WTC11 (cell line): ENCODE data around the gene ZNF428. TPM values are rescaled to one million over a fixed set of nuclear protein-coding genes. Genes with fewer than 3 reads are reported as not detected.

Experiments
- ATAC-seq: fragments of 200-7000 bp; cut with Tn5 transposase; 2 replicates; pipeline ENCODE4 v1.10.0; 2021; ENCODE audit warnings: mild to moderate bottlenecking, moderate library complexity
- CTCF ChIA-PET: fragments of 300-600 bp; sonication (Branson Sonifier 250); formaldehyde crosslinking; loops from one replicate; lab custom pipeline; 2021; ENCODE audit warnings: antibody characterized with exemption; lab: Charles Lee
- POLR2A ChIA-PET: fragments of 350-600 bp; sonication (Branson Sonifier 250); formaldehyde crosslinking; loops from one replicate; lab custom pipeline; 2021; ENCODE audit warnings: antibody characterized with exemption; lab: Charles Lee
- DNase-seq: peaks from one replicate; pipeline ENCODE4 v3.0.0; 2021; ENCODE audit warnings: low spot score
- H3K27ac Mint-ChIP-seq: 2 replicates; pipeline ENCODE4 v1.8.0; 2021; ENCODE audit warnings: mixed read lengths
- H3K27me3 Mint-ChIP-seq: 2 replicates; pipeline ENCODE4 v1.8.0; 2021; ENCODE audit warnings: low read depth, mild to moderate bottlenecking, moderate library complexity, mixed read lengths
- H3K36me3 Mint-ChIP-seq: 2 replicates; pipeline ENCODE4 v1.8.0; 2021; ENCODE audit warnings: mixed read lengths
- H3K4me1 Mint-ChIP-seq: 2 replicates; pipeline ENCODE4 v1.8.0; 2022; ENCODE audit warnings: mixed read lengths
- H3K4me3 Mint-ChIP-seq: 2 replicates; pipeline ENCODE4 v1.8.0; 2021; ENCODE audit warnings: mild to moderate bottlenecking, moderate library complexity, mixed read lengths
- H3K9me3 Mint-ChIP-seq: 2 replicates; pipeline ENCODE4 v1.8.0; 2021; ENCODE audit warnings: mixed read lengths
- ATF3 ChIP-seq: sonication (generic); formaldehyde crosslinking; conservative IDR thresholded peaks from 2 replicates; pipeline ENCODE4 v1.8.1; 2022; ENCODE audit warnings: mild to moderate bottlenecking, missing genetic modification reagents
- CDX4 ChIP-seq: fragments of 250-450 bp; sonication (Bioruptor Pico); IDR thresholded peaks from 2 replicates; pipeline ENCODE4 v1.9.0; 2021; ENCODE audit warnings: moderate library complexity, mild to moderate bottlenecking, inconsistent platforms, borderline replicate concordance
- CREM ChIP-seq: sonication (generic); formaldehyde crosslinking; IDR thresholded peaks from 2 replicates; pipeline ENCODE4 v1.8.1; 2022; ENCODE audit warnings: mild to moderate bottlenecking, missing genetic modification reagents, moderate library complexity
- ETV6 ChIP-seq: sonication (generic); formaldehyde crosslinking; IDR thresholded peaks from 2 replicates; pipeline ENCODE4 v1.8.1; 2022; ENCODE audit warnings: mild to moderate bottlenecking, missing genetic modification reagents
- FOXP1 ChIP-seq: sonication (generic); formaldehyde crosslinking; IDR thresholded peaks from 2 replicates; pipeline ENCODE4 v1.8.0; 2022; ENCODE audit warnings: missing genetic modification reagents, mild to moderate bottlenecking, moderate library complexity, borderline replicate concordance
- GABPB1 ChIP-seq: sonication (generic); formaldehyde crosslinking; IDR thresholded peaks from 2 replicates; pipeline ENCODE4 v1.8.1; 2023; ENCODE audit warnings: mild to moderate bottlenecking, missing genetic modification reagents
- IRF2 ChIP-seq: sonication (generic); formaldehyde crosslinking; IDR thresholded peaks from 2 replicates; pipeline ENCODE4 v1.8.0; 2022; ENCODE audit warnings: low read depth, missing genetic modification reagents, borderline replicate concordance
- MLX ChIP-seq: sonication (generic); formaldehyde crosslinking; IDR thresholded peaks from 2 replicates; pipeline ENCODE4 v1.8.1; 2023; ENCODE audit warnings: mild to moderate bottlenecking, missing genetic modification reagents, moderate library complexity
- MXD4 ChIP-seq: fragments of 250-450 bp; sonication (Bioruptor Pico); IDR thresholded peaks from 2 replicates; pipeline ENCODE4 v1.8.0; 2021; ENCODE audit warnings: mild to moderate bottlenecking, moderate library complexity, borderline replicate concordance
- MYBL2 ChIP-seq: sonication (generic); formaldehyde crosslinking; IDR thresholded peaks from 2 replicates; pipeline ENCODE4 v1.8.1; 2023; ENCODE audit warnings: mild to moderate bottlenecking, moderate library complexity, missing genetic modification reagents
- NFE2L1 ChIP-seq: sonication (generic); formaldehyde crosslinking; IDR thresholded peaks from 2 replicates; pipeline ENCODE4 v1.8.1; 2023; ENCODE audit warnings: missing genetic modification reagents
- NFYB ChIP-seq: sonication (generic); formaldehyde crosslinking; conservative IDR thresholded peaks from 2 replicates; pipeline ENCODE4 v1.8.0; 2022; ENCODE audit warnings: low read depth, missing genetic modification reagents
- NR3C1 ChIP-seq: sonication (generic); formaldehyde crosslinking; conservative IDR thresholded peaks from 2 replicates; pipeline ENCODE4 v1.8.1; 2023; ENCODE audit warnings: low read depth, mild to moderate bottlenecking, missing genetic modification reagents
- PREB ChIP-seq: sonication (generic); formaldehyde crosslinking; IDR thresholded peaks from 2 replicates; pipeline ENCODE4 v1.8.1; 2022; ENCODE audit warnings: mild to moderate bottlenecking, missing genetic modification reagents, moderate library complexity, borderline replicate concordance
- SMAD4 ChIP-seq: sonication (generic); formaldehyde crosslinking; IDR thresholded peaks from 2 replicates; pipeline ENCODE4 v1.8.0; 2022; ENCODE audit warnings: mild to moderate bottlenecking, missing genetic modification reagents
- SP1 ChIP-seq: sonication (generic); formaldehyde crosslinking; conservative IDR thresholded peaks from 2 replicates; pipeline ENCODE4 v1.8.1; 2022; ENCODE audit warnings: missing genetic modification reagents
- USF1 ChIP-seq: sonication (generic); formaldehyde crosslinking; IDR thresholded peaks from 2 replicates; pipeline ENCODE4 v1.8.0; 2022; ENCODE audit warnings: mild to moderate bottlenecking, missing genetic modification reagents
- ZNF281 ChIP-seq: sonication (generic); formaldehyde crosslinking; IDR thresholded peaks from 2 replicates; pipeline ENCODE4 v1.8.0; 2023; ENCODE audit warnings: mild to moderate bottlenecking, missing genetic modification reagents
- ZNF416 ChIP-seq: fragments of 250-450 bp; sonication (Bioruptor Pico); IDR thresholded peaks from 2 replicates; pipeline ENCODE4 v1.9.0; 2021; ENCODE audit warnings: mild to moderate bottlenecking, inconsistent platforms
- ZNF532 ChIP-seq: fragments of 250-450 bp; sonication (Bioruptor Pico); IDR thresholded peaks from 2 replicates; pipeline ENCODE4 v1.9.0; 2021; ENCODE audit warnings: mild to moderate bottlenecking, borderline replicate concordance
- total RNA-seq: library from RNA; stranded (reverse); gene quantifications from 3 replicates; pipeline ENCODE4 v1.2.3, GENCODE V29; 2021

ZNF428 gene
- total RNA-seq, 1 experiment from 2014 or later = 20.1 TPM

GRCh38 chr19:43594081-43594697, 25.2 kb downstream of the ZNF428 start:
- ChIA-PET CTCF (interaction anchor here (0.8 to 6.9 kb wide), 36 partner anchors 11 to 191 kb away, joined by 3 to 140 read pairs (median 4); partner anchors contain the start of genes PHLDB3, PINLYP, XRCC1 and ZNF428), POLR2A (interaction anchor here (0.6 to 1.8 kb wide), 7 partner anchors 19 to 130 kb away, joined by 3 to 6 read pairs (median 4); partner anchors contain the start of gene XRCC1)
- DNase-seq = no peak
- ATAC-seq = no peak
- no peaks in the 10 kb centered on the region for H3K27me3 Mint-ChIP-seq
- H3K4me3 Mint-ChIP-seq = no peak overlapping the region
- H3K27ac Mint-ChIP-seq = no peak overlapping the region
- TF ChIP-seq CREM (CRISPR knock-in tag) (no peak), NR3C1 (CRISPR knock-in tag) (no peak), USF1 (CRISPR knock-in tag) (no peak), ATF3 (CRISPR knock-in tag) (no peak), SMAD4 (CRISPR knock-in tag) (no peak)
- no peaks in the 10 kb centered on the region for H3K9me3 Mint-ChIP-seq
- peaks cover 17% of the 10 kb centered on the region for H3K4me1 Mint-ChIP-seq
- H3K36me3 Mint-ChIP-seq = peaks cover 10% of the 10 kb centered on the region

GRCh38 chr19:43592800-43593350, 26.6 kb downstream of the ZNF428 start:
- TF ChIP-seq IRF2 (CRISPR knock-in tag) (no peak), FOXP1 (CRISPR knock-in tag) (no peak), USF1 (CRISPR knock-in tag) (no peak), ZNF532 (CRISPR knock-in tag) (no peak), MLX (CRISPR knock-in tag) (no peak), MXD4 (no peak), ETV6 (CRISPR knock-in tag) (no peak), ZNF281 (CRISPR knock-in tag) (no peak), PREB (CRISPR knock-in tag) (no peak), CDX4 (CRISPR knock-in tag) (no peak), GABPB1 (no peak), NFE2L1 (CRISPR knock-in tag) (no peak), MYBL2 (no peak), NFYB (CRISPR knock-in tag) (no peak), SP1 (CRISPR knock-in tag) (no peak), ZNF416 (CRISPR knock-in tag) (no peak)
- ChIA-PET POLR2A (no interaction called here), CTCF (interaction anchor here (3.8 to 6.9 kb wide), 3 partner anchors 37 to 146 kb away, joined by 24 to 140 read pairs (median 130); partner anchors contain the start of gene ZNF575)
- H3K4me3 Mint-ChIP-seq = no peak overlapping the region
- H3K27me3 Mint-ChIP-seq = no peaks in the 10 kb centered on the region
- H3K4me1 Mint-ChIP-seq = peaks cover 14% of the 10 kb centered on the region
- no peak for DNase-seq
- no peak overlapping the region for H3K27ac Mint-ChIP-seq
- no peaks in the 10 kb centered on the region for H3K9me3 Mint-ChIP-seq
- H3K36me3 Mint-ChIP-seq = peaks cover 16% of the 10 kb centered on the region
- no peak for ATAC-seq
